ENCODE measurements around the gene USF2. TPM values are rescaled to one million over a fixed set of nuclear protein-coding genes. Genes with fewer than 3 reads are reported as not detected.

Gene USF2
- total RNA-seq, 2 donors from 2014 or later = 90.4 to 143 TPM

DNA sequence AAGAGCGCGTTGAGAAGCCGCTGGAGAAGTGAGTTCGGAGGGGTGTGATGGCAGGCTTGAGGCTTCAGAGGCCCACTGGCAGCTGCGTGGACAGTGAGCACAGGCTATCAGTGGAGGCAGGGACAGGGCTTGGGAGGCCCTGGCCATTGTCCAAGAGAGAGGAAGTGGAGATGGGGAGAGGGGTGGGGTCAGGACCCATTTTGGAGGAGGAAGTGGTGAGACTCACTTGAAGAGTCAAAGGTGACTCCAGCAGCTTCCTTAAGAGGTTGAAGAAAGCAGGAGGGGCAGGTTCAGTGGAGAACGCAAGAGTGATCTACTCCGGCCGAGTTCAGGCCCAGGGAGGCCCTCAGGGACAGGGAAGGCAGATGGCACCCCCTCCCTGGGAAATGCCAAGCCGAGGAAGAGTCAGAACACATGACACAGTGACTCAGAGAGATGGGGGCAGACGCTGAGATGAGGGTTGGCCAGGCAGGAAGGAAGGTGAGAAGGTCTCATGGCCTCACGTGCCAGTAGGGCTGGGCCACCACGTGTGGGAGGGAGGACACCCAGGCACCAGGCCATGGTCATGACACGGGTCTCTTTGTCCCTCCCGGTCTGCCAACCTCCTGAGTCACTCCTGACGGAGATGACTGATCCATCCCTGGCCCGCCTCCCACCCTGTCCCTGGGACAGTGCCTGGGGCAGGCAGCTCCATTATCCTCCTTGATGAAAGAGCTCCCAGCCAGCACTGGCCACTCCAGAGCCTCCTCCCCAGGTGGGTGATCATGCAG lies 50.1 kb downstream of the USF2 start:
- no peak overlapping the region for H3K27ac ChIP-seq
- no peak for TF ChIP-seq CTCF (IDR thresholded peaks at IDR 0.05)
- peak; percentile 13 for DNase-seq (ENCODE audit: low spot score)

GRCh38 chr19:35320065-35320713 lies 51.4 kb downstream of the USF2 start:
- no peak for ATAC-seq (ENCODE audit: insufficient number of reproducible peaks, low FRiP score, low read depth)
- Histone ChIP-seq H3K36me3 (no peaks in the 10 kb centered on the region), H3K27me3 (replicated peaks; ENCODE audit: insufficient read depth) (no peaks in the 10 kb centered on the region), H3K4me1 (ENCODE audit: control insufficient read depth in 1 of 2, low read depth in 2 of 2) (no peaks in the 10 kb centered on the region), H3K27ac (no peak overlapping the region), H3K4me3 (no peak overlapping the region), H3K9me3 (peaks cover 6% of the 10 kb centered on the region)
- DNase-seq (ENCODE audit: low spot score) = no peak
- no peak for TF ChIP-seq CTCF (IDR thresholded peaks at IDR 0.05)

More for the DNA sequence above, 50.1 kb downstream of the USF2 start:
- no peaks in the 10 kb centered on the region for H3K36me3 ChIP-seq
- ATAC-seq (ENCODE audit: insufficient number of reproducible peaks, low FRiP score, low read depth) = peak; percentile 6
- H3K4me1 ChIP-seq (ENCODE audit: control insufficient read depth in 1 of 2, low read depth in 2 of 2) = no peaks in the 10 kb centered on the region
- peaks cover 6% of the 10 kb centered on the region for H3K9me3 ChIP-seq
- no peaks in the 10 kb centered on the region for H3K27me3 ChIP-seq (replicated peaks; ENCODE audit: insufficient read depth)
- H3K4me3 ChIP-seq = no peak overlapping the region

GRCh38 chr19:35321291-35321690 lies 52.5 kb downstream of the USF2 start:
- Histone ChIP-seq H3K36me3 (no peaks in the 10 kb centered on the region), H3K9me3 (peaks cover 6% of the 10 kb centered on the region), H3K4me1 (ENCODE audit: control insufficient read depth in 1 of 2, low read depth in 2 of 2) (no peaks in the 10 kb centered on the region), H3K4me3 (no peak overlapping the region), H3K27me3 (replicated peaks; ENCODE audit: insufficient read depth) (no peaks in the 10 kb centered on the region), H3K27ac (no peak overlapping the region)
- DNase-seq (ENCODE audit: low spot score) (no peak), ATAC-seq (ENCODE audit: insufficient number of reproducible peaks, low FRiP score, low read depth) (no peak)
- no peak for TF ChIP-seq CTCF (IDR thresholded peaks at IDR 0.05)

GRCh38 chr19:35322014-35322413 lies 53.3 kb downstream of the USF2 start:
- H3K27me3 ChIP-seq (replicated peaks; ENCODE audit: insufficient read depth) = no peaks in the 10 kb centered on the region
- H3K4me1 ChIP-seq (ENCODE audit: control insufficient read depth in 1 of 2, low read depth in 2 of 2) = no peaks in the 10 kb centered on the region
- ATAC-seq (ENCODE audit: insufficient number of reproducible peaks, low FRiP score, low read depth) (no peak), DNase-seq (ENCODE audit: low spot score) (no peak)
- no peak overlapping the region for H3K27ac ChIP-seq
- no peak overlapping the region for H3K4me3 ChIP-seq
- TF ChIP-seq CTCF (IDR thresholded peaks at IDR 0.05) = no peak
- H3K36me3 ChIP-seq = no peaks in the 10 kb centered on the region
- peaks cover 6% of the 10 kb centered on the region for H3K9me3 ChIP-seq

GRCh38 chr19:35327642-35328041 lies 58.9 kb downstream of the USF2 start:
- no peak for ATAC-seq (ENCODE audit: insufficient number of reproducible peaks, low FRiP score, low read depth)
- Histone ChIP-seq H3K27ac (no peak overlapping the region), H3K9me3 (no peaks in the 10 kb centered on the region), H3K27me3 (replicated peaks; ENCODE audit: insufficient read depth) (no peaks in the 10 kb centered on the region), H3K4me1 (ENCODE audit: control insufficient read depth in 1 of 2, low read depth in 2 of 2) (no peaks in the 10 kb centered on the region), H3K4me3 (no peak overlapping the region), H3K36me3 (no peaks in the 10 kb centered on the region)
- no peak for TF ChIP-seq CTCF (IDR thresholded peaks at IDR 0.05)
- DNase-seq (ENCODE audit: low spot score) = no peak

Measured in thoracic aorta (tissue), 2 donors.